Panc1 (cell line): Measurements from ENCODE around the gene FBLN1.
"Not testable (repeated sequence)": the region's sequence is repeated elsewhere in the genome, so short reads cannot be mapped to it uniquely, and the experiment has no call there.

Experiments
- CTCF ChIP-seq: fragments of 450-650 bp; IDR thresholded peaks from 2 replicates; pipeline ENCODE4 v1.5.1; 2017; ENCODE audit warnings: mild to moderate bottlenecking
- REST ChIP-seq, 2 experiments: IDR thresholded peaks; 2 replicates each; pipeline ENCODE4 v1.6.1; 2011 to 2012; ENCODE audit warnings: low read depth in 2 of 2, control low read depth in 1 of 2, low read length in 1 of 2, mild to moderate bottlenecking in 1 of 2, moderate library complexity in 1 of 2; ENCODE audit not compliant: insufficient read depth in 1 of 2
- TCF7L2 ChIP-seq: IDR thresholded peaks from 2 replicates; pipeline ENCODE4 v1.6.1; 2011; ENCODE audit warnings: mild to moderate bottlenecking, low read depth, low read length, inconsistent platforms

GRCh38 chr22:45560092-45560491, 57.4 kb downstream of the FBLN1 start:
- TF ChIP-seq REST (IDR thresholded peaks at IDR 0.05; ENCODE audit: insufficient read depth in 1 of 2, low read depth in 2 of 2, low read length in 1 of 2); CTCF; TCF7L2: not testable (repeated sequence)
